HepG2 (cell line): ENCODE results near the gene KIZ. TPM values are rescaled to one million over a fixed set of nuclear protein-coding genes. Genes with fewer than 3 reads are reported as not detected.

Experiments
- ATAC-seq: fragments of 200-7000 bp; cut with Tn5 transposase; 3 replicates; pipeline ENCODE4 v1.9.1; 2020; ENCODE audit warnings: mild to moderate bottlenecking, moderate library complexity
- BruUV-seq: library from RNA; stranded (reverse); fragments of 400-500 nt; replicated peaks from 2 replicates; lab custom pipeline; 2021; lab: Mats Ljungman, UMichigan
- CTCF ChIA-PET: fragments of 300-600 bp; formaldehyde crosslinking; extraction: SDS; loops from one replicate; lab custom pipeline; 2021; ENCODE audit warnings: low total read pairs, inconsistent platforms, low intra/inter-chr PET ratio; lab: Yijun Ruan, JAX
- POLR2A ChIA-PET: fragments of 350-600 bp; sonication (Branson Sonifier 250); formaldehyde crosslinking; loops from one replicate; lab custom pipeline; 2020; ENCODE audit warnings: antibody characterized with exemption, inconsistent platforms; lab: Yijun Ruan, JAX
- DNase-seq: peaks from one replicate; pipeline ENCODE4 v3.0.0-alpha.2; 2015; ENCODE audit warnings: low spot score
- FAIRE-seq: peaks from 3 replicates; lab custom pipeline; 2011; peaks lifted over from hg19 to GRCh38; lab: Jason Lieb, UNC
- H2AFZ ChIP-seq: one replicate; pipeline ENCODE4 v1.6.1; 2011; ENCODE audit warnings: low read length, inconsistent platforms
- H3K27ac ChIP-seq: fragments of 300-600 bp; 3 replicates; pipeline ENCODE4 v1.8.0; 2011; ENCODE audit warnings: mixed run types, mild to moderate bottlenecking, mixed read lengths, low read length, inconsistent platforms; ENCODE audit not compliant: insufficient read depth; ENCODE audit errors: extremely low read length
- H3K27me3 ChIP-seq, 2 experiments: fragments of 200-600 bp in 1 of 2; 2 replicates in 1 of 2; 3 replicates in 1 of 2; pipeline versions ENCODE4 v1.6.0 to v1.8.0; 2011; ENCODE audit warnings: low read length in 2 of 2, mild to moderate bottlenecking in 2 of 2, moderate library complexity in 2 of 2, inconsistent platforms in 1 of 2; ENCODE audit not compliant: insufficient read depth in 2 of 2, control insufficient read depth in 1 of 2
- H3K36me3 ChIP-seq, 2 experiments: fragments of 200-600 bp in 1 of 2; replicated peaks in 1 of 2; 2 replicates in 1 of 2; 3 replicates in 1 of 2; pipeline versions ENCODE4 v1.5.1 to v1.8.0; 2011; ENCODE audit warnings: low read length in 2 of 2, inconsistent platforms in 1 of 2; ENCODE audit not compliant: insufficient read depth in 2 of 2, control insufficient read depth in 1 of 2
- H3K4me1 ChIP-seq: 2 replicates; pipeline ENCODE4 v1.5.1; 2012; ENCODE audit warnings: low read length, inconsistent platforms; ENCODE audit not compliant: insufficient read depth
- H3K4me2 ChIP-seq: 2 replicates; pipeline ENCODE4 v1.6.0; 2011; ENCODE audit warnings: low read depth, low read length, inconsistent platforms
- H3K4me3 ChIP-seq, 3 experiments: fragments of 200-600 bp in 1 of 3; sonication (generic), shearing (Covaris generic) in 1 of 3; replicated peaks in 1 of 3; 2 replicates each; pipeline ENCODE4 v1.5.1; 2011 to 2016; ENCODE audit warnings: low read length in 3 of 3, inconsistent platforms in 2 of 3, low read depth in 2 of 3, mild to moderate bottlenecking in 2 of 3, control low read depth in 1 of 3, mixed read lengths in 1 of 3; ENCODE audit not compliant: insufficient read depth in 1 of 3
- H3K79me2 ChIP-seq: one replicate; pipeline ENCODE4 v1.6.1; 2011; ENCODE audit warnings: low read length, inconsistent platforms; ENCODE audit not compliant: insufficient read depth
- H3K9ac ChIP-seq: 2 replicates; pipeline ENCODE4 v1.6.0; 2011; ENCODE audit warnings: mild to moderate bottlenecking, low read depth, low read length, inconsistent platforms; ENCODE audit not compliant: insufficient read depth
- H3K9me3 ChIP-seq: 2 replicates; pipeline ENCODE4 v1.5.1; 2012; ENCODE audit warnings: mild to moderate bottlenecking, low read length
- H4K20me1 ChIP-seq: 2 replicates; pipeline ENCODE4 v1.6.0; 2011; ENCODE audit warnings: inconsistent platforms, mild to moderate bottlenecking, low read length, moderate library complexity; ENCODE audit not compliant: insufficient read depth
- IKZF4 ChIP-seq: sonication (generic); formaldehyde crosslinking; IDR thresholded peaks from 2 replicates; pipeline ENCODE4 v1.5.1; 2020; ENCODE audit warnings: borderline replicate concordance, mild to moderate bottlenecking, low read depth, missing genetic modification reagents; ENCODE audit errors: not compliant biosample characterization
- ISX ChIP-seq: sonication (generic); formaldehyde crosslinking; conservative IDR thresholded peaks from 2 replicates; pipeline ENCODE4 v1.5.0; 2020; ENCODE audit warnings: missing genetic modification reagents
- PPARG ChIP-seq: conservative IDR thresholded peaks from 2 replicates; pipeline ENCODE4 v1.6.1; 2016; ENCODE audit warnings: missing biosample characterization, missing genetic modification reagents
- SOX13 ChIP-seq, 3 experiments: fragments of 450-650 bp in 1 of 3; sonication (generic) in 1 of 3; formaldehyde crosslinking in 1 of 3; IDR thresholded peaks in 2 of 3; conservative IDR thresholded peaks in 1 of 3; 2 replicates each; pipeline versions ENCODE4 v1.5.0 to v1.6.1; 2016 to 2020; ENCODE audit warnings: antibody characterized with exemption in 1 of 3, mild to moderate bottlenecking in 1 of 3, missing compliant biosample characterization in 1 of 3, missing genetic modification reagents in 1 of 3, moderate library complexity in 1 of 3
- TOE1 ChIP-seq: sonication (generic); formaldehyde crosslinking; IDR thresholded peaks from 2 replicates; pipeline ENCODE4 v1.4.0; 2020; ENCODE audit warnings: mild to moderate bottlenecking, missing genetic modification reagents
- ZFX ChIP-seq: sonication (generic); formaldehyde crosslinking; IDR thresholded peaks from 2 replicates; pipeline ENCODE4 v1.4.0; 2020; ENCODE audit warnings: mild to moderate bottlenecking, low read depth, missing genetic modification reagents, moderate library complexity
- ZNF251 ChIP-seq: sonication (generic); formaldehyde crosslinking; IDR thresholded peaks from 2 replicates; pipeline ENCODE4 v1.9.0; 2021; ENCODE audit warnings: mild to moderate bottlenecking, missing genetic modification reagents
- ZNF256 ChIP-seq: sonication (generic); formaldehyde crosslinking; conservative IDR thresholded peaks from 2 replicates; pipeline ENCODE4 v1.4.0; 2020; ENCODE audit warnings: missing genetic modification reagents
- ZNF276 ChIP-seq: sonication (generic); formaldehyde crosslinking; IDR thresholded peaks from 2 replicates; pipeline ENCODE4 v1.4.0; 2020; ENCODE audit warnings: mild to moderate bottlenecking, low read depth, missing genetic modification reagents
- ZNF784 ChIP-seq: sonication (generic); formaldehyde crosslinking; IDR thresholded peaks from 2 replicates; pipeline ENCODE4 v1.5.1; 2020; ENCODE audit warnings: missing genetic modification reagents, mild to moderate bottlenecking, borderline replicate concordance
- ZSCAN30 ChIP-seq: sonication (generic); formaldehyde crosslinking; IDR thresholded peaks from 2 replicates; pipeline ENCODE4 v1.5.0; 2020; ENCODE audit warnings: mild to moderate bottlenecking, missing genetic modification reagents
- WGBS: methylation state at CpG from one replicate; pipeline ENCODE4 v1.1.6; 2017; ENCODE audit warnings: low lambda C conversion rate; 5-methylcytosine and 5-hydroxymethylcytosine counted together
- in situ Hi-C: cut with HindIII; loops from 2 replicates; pipeline ENCODE4 v1.10.0; 2017; ENCODE audit warnings: low pct_unique_long_range_greater_than_20kb; ENCODE audit not compliant: extremely low pct_ligation_motif_present
- intact Hi-C: fragments of 100-400 bp; cut with micrococcal nuclease; formaldehyde crosslinking; loops from one replicate; pipeline ENCODE4 v1.10.0; 2022; ENCODE audit not compliant: unreplicated experiment
- polyA plus RNA-seq, 8 experiments: library from polyadenylated mRNA; depleted of rRNA in 3 of 8; stranded (reverse) in 7 of 8; unstranded in 1 of 8; fragments of >200 nt; fragmentation: Illumina TruSeq in 4 of 8; extraction: Trizol in 4 of 8; gene quantifications; 2 replicates each; pipeline versions ENCODE4 v1.2.1 to v1.2.3, GENCODE V29; 2011 to 2016; ENCODE audit warnings: low read depth in 4 of 8, missing spikeins in 1 of 8, mixed read lengths in 1 of 8; ENCODE audit not compliant: insufficient read depth in 1 of 8
- total RNA-seq, 5 experiments: library from RNA; depleted of rRNA; stranded (reverse); fragments of >200 nt; fragmentation: Illumina TruSeq; extraction: Trizol; gene quantifications; 2 replicates each; pipeline ENCODE4 v1.2.3, GENCODE V29; 2016; ENCODE audit warnings: low read depth in 1 of 5
- TF ChIP-seq, protein P1 (sequence below): sonication (generic); formaldehyde crosslinking; IDR thresholded peaks from 2 replicates; pipeline ENCODE4 v1.5.0; 2020; ENCODE audit warnings: mild to moderate bottlenecking, missing genetic modification reagents
- TF ChIP-seq, protein P2 (sequence below): sonication (generic); formaldehyde crosslinking; IDR thresholded peaks from 2 replicates; pipeline ENCODE4 v1.9.0; 2021; ENCODE audit warnings: missing genetic modification reagents, borderline replicate concordance

Gene KIZ
- total and polyA plus RNA-seq, 2 of the 13 experiments (the other 11 are each of a cell fraction or from before 2014, with no cell fraction given) = 46.3 to 114 TPM

- Histone ChIP-seq H3K27ac (peak overlapping the region; percentile 80), H2AFZ (peak overlapping the region; percentile 99), H3K9ac (peak overlapping the region; percentile 83), H3K4me1 (peaks cover 42% of the 10 kb centered on the region), H3K9me3 (no peaks in the 10 kb centered on the region), H3K79me2 (peaks cover 40% of the 10 kb centered on the region), H3K27me3 (no peaks in the 10 kb centered on the region; a peak in 1 of 5 replicates), H3K4me3 (peak overlapping the region; percentile 86 to 93 (median 93)), H3K4me2 (peak overlapping the region; percentile 100), H3K36me3 (0 out of 5 replicates have a peak, but pooled peaks cover 0 to 6% of the 10 kb centered on the region in 2 experiments), H4K20me1 (no peaks in the 10 kb centered on the region)
- FAIRE-seq (peak; percentile 53), DNase-seq (peak; percentile 88), ATAC-seq (peak; percentile 88)
- POLR2A ChIA-PET = interaction anchor here (0.8 to 2.7 kb wide), 13 partner anchors 9 to 1073 kb away, joined by 3 to 79 read pairs (median 4); partner anchors contain the start of genes CFAP61, CRNKL1 and XRN2
- under 1% methylated on average over 25 of the region's 25 CpGs for WGBS
- CTCF ChIA-PET = interaction anchor here (1.2 kb wide), 1 partner anchor 261 kb away, joined by 4 read pairs; no protein-coding TSS in a partner anchor
- BruUV-seq = TSS peak; percentile 95
- in situ Hi-C loops (loop anchor here (5.0 to 10.0 kb wide), 2 partner anchors 73 to 260 kb away; no protein-coding TSS in a partner anchor), intact Hi-C loops (loop anchor here (1.0 to 2.0 kb wide), 3 partner anchors 36 to 261 kb away; no protein-coding TSS in a partner anchor)
- TF ChIP-seq ZFX (CRISPR knock-in tag) (no peak), ZNF276 (CRISPR knock-in tag) (peak; percentile 22; the same call in 1 of the 2 replicates), ZNF251 (CRISPR knock-in tag) (peak; percentile 83; the same call in 1 of the 2 replicates), TOE1 (CRISPR knock-in tag) (no peak; the same call in 1 of the 2 replicates), ZNF256 (no peak), PPARG (no peak), ZSCAN30 (CRISPR knock-in tag) (no peak; the same call in 1 of the 2 replicates), ZNF784 (CRISPR knock-in tag) (0 out of 2 replicates have a peak, but pooled peaks have one; percentile 22), IKZF4 (no peak), SOX13 (IDR thresholded peaks at IDR 0.05) (peak; percentile 10; the same call in 1 of the 2 replicates), SOX13 (CRISPR knock-in tag; conservative IDR thresholded peaks at IDR 0.05 in 1 of 2, IDR thresholded peaks at IDR 0.05 in 1 of 2) (0 out of 4 replicates have a peak, but pooled peaks of 1 of the 2 experiments have one; percentile 11), ISX (CRISPR knock-in tag) (no peak)
- TF ChIP-seq, protein P1, sequence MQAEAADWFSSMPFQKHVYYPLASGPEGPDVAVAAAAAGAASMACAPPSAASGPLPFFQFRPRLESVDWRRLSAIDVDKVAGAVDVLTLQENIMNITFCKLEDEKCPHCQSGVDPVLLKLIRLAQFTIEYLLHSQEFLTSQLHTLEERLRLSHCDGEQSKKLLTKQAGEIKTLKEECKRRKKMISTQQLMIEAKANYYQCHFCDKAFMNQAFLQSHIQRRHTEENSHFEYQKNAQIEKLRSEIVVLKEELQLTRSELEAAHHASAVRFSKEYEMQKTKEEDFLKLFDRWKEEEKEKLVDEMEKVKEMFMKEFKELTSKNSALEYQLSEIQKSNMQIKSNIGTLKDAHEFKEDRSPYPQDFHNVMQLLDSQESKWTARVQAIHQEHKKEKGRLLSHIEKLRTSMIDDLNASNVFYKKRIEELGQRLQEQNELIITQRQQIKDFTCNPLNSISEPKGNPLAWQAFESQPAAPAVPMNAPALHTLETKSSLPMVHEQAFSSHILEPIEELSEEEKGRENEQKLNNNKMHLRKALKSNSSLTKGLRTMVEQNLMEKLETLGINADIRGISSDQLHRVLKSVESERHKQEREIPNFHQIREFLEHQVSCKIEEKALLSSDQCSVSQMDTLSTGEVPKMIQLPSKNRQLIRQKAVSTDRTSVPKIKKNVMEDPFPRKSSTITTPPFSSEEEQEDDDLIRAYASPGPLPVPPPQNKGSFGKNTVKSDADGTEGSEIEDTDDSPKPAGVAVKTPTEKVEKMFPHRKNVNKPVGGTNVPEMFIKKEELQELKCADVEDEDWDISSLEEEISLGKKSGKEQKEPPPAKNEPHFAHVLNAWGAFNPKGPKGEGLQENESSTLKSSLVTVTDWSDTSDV (CRISPR knock-in tag) = no peak
- TF ChIP-seq, protein P2, sequence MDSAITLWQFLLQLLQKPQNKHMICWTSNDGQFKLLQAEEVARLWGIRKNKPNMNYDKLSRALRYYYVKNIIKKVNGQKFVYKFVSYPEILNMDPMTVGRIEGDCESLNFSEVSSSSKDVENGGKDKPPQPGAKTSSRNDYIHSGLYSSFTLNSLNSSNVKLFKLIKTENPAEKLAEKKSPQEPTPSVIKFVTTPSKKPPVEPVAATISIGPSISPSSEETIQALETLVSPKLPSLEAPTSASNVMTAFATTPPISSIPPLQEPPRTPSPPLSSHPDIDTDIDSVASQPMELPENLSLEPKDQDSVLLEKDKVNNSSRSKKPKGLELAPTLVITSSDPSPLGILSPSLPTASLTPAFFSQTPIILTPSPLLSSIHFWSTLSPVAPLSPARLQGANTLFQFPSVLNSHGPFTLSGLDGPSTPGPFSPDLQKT = no peak
These were observed 622 bp upstream of the KIZ start for GRCh38 chr20:21125072-21125848.
